HepG2 (cell line): Measurements from ENCODE around the gene CHP1. TPM values are rescaled to one million over a fixed set of nuclear protein-coding genes. Genes with fewer than 3 reads are reported as not detected.

ENCODE experiments used
- BRD4 ChIP-seq: sonication (generic); formaldehyde crosslinking; IDR thresholded peaks from 2 replicates; pipeline ENCODE4 v1.4.0; 2020; ENCODE audit warnings: missing genetic modification reagents
- EP300 ChIP-seq, 3 experiments: sonication (generic) in 1 of 3; formaldehyde crosslinking in 1 of 3; IDR thresholded peaks; 2 replicates each; pipeline versions ENCODE4 v1.5.1 to v1.6.1; 2011 to 2020; ENCODE audit warnings: low read depth in 2 of 3, low read length in 2 of 3, borderline replicate concordance in 1 of 3, improper control_type of control experiment in 1 of 3, mild to moderate bottlenecking in 1 of 3, missing genetic modification reagents in 1 of 3, moderate library complexity in 1 of 3
- HMGXB3 ChIP-seq: sonication (generic); formaldehyde crosslinking; IDR thresholded peaks from 2 replicates; pipeline ENCODE4 v1.4.0; 2020; ENCODE audit warnings: missing genetic modification reagents, borderline replicate concordance
- KDM2A ChIP-seq: sonication (generic); formaldehyde crosslinking; IDR thresholded peaks from 2 replicates; pipeline ENCODE4 v1.4.0; 2020; ENCODE audit warnings: low read depth, missing genetic modification reagents, borderline replicate concordance
- KLF11 ChIP-seq: IDR thresholded peaks from 2 replicates; pipeline ENCODE4 v1.6.1; 2016; ENCODE audit warnings: missing compliant biosample characterization
- KLF13 ChIP-seq: sonication (generic); formaldehyde crosslinking; IDR thresholded peaks from 2 replicates; pipeline ENCODE4 v1.4.0; 2020; ENCODE audit warnings: mild to moderate bottlenecking, missing genetic modification reagents
- MAF1 ChIP-seq: sonication (generic); formaldehyde crosslinking; IDR thresholded peaks from 2 replicates; pipeline ENCODE4 v1.5.0; 2020; ENCODE audit warnings: missing genetic modification reagents, borderline replicate concordance
- MXD1 ChIP-seq: sonication (generic); formaldehyde crosslinking; IDR thresholded peaks from 2 replicates; pipeline ENCODE4 v1.4.0; 2020; ENCODE audit warnings: mild to moderate bottlenecking, missing genetic modification reagents
- MYNN ChIP-seq: sonication (generic); formaldehyde crosslinking; IDR thresholded peaks from 2 replicates; pipeline ENCODE4 v1.4.0; 2020; ENCODE audit warnings: mild to moderate bottlenecking, low read depth, missing genetic modification reagents
- MYPOP ChIP-seq: sonication (generic); formaldehyde crosslinking; IDR thresholded peaks from 2 replicates; pipeline ENCODE4 v1.8.1; 2023; ENCODE audit warnings: mild to moderate bottlenecking, moderate library complexity, missing genetic modification reagents
- PHF8 ChIP-seq: sonication (generic); formaldehyde crosslinking; IDR thresholded peaks from 2 replicates; pipeline ENCODE4 v1.5.0; 2020; ENCODE audit warnings: missing genetic modification reagents
- RORA ChIP-seq: sonication (generic); formaldehyde crosslinking; IDR thresholded peaks from 2 replicates; pipeline ENCODE4 v1.5.0; 2020; ENCODE audit warnings: mild to moderate bottlenecking, missing genetic modification reagents, moderate library complexity
- TRIM24 ChIP-seq: sonication (generic); formaldehyde crosslinking; IDR thresholded peaks from 2 replicates; pipeline ENCODE4 v1.8.0; 2022; ENCODE audit warnings: mild to moderate bottlenecking, missing genetic modification reagents
- U2AF1 ChIP-seq: fragments of 200-400 bp; formaldehyde crosslinking; optimal IDR thresholded peaks from 2 replicates; pipeline ENCODE3; 2017; ENCODE audit warnings: mild to moderate bottlenecking, low read depth, low read length
- ZFP36 ChIP-seq: fragments of 150-350 bp; IDR thresholded peaks from 2 replicates; pipeline ENCODE4 v1.6.1; 2018; ENCODE audit warnings: borderline replicate concordance, low read length, low read depth; ENCODE audit not compliant: partially characterized antibody
- ZFYVE20 ChIP-seq: sonication (generic); formaldehyde crosslinking; IDR thresholded peaks from 2 replicates; pipeline ENCODE4 v1.8.0; 2023; ENCODE audit warnings: low read depth, mild to moderate bottlenecking, moderate library complexity, missing genetic modification reagents, borderline replicate concordance
- ZNF205 ChIP-seq: IDR thresholded peaks from 2 replicates; pipeline ENCODE4 v1.6.1; 2018; ENCODE audit warnings: missing biosample characterization, missing genetic modification reagents
- ZNF253 ChIP-seq: sonication (generic); formaldehyde crosslinking; IDR thresholded peaks from 2 replicates; pipeline ENCODE4 v1.8.0; 2022; ENCODE audit warnings: mild to moderate bottlenecking, missing genetic modification reagents, borderline replicate concordance
- ZNF317 ChIP-seq: sonication (generic); formaldehyde crosslinking; IDR thresholded peaks from 2 replicates; pipeline ENCODE4 v1.5.0; 2020; ENCODE audit warnings: mild to moderate bottlenecking, missing genetic modification reagents
- ZNF367 ChIP-seq: sonication (generic); formaldehyde crosslinking; IDR thresholded peaks from 2 replicates; pipeline ENCODE4 v1.4.0; 2020; ENCODE audit warnings: missing genetic modification reagents, borderline replicate concordance
- ZNF460 ChIP-seq: sonication (generic); formaldehyde crosslinking; IDR thresholded peaks from 2 replicates; pipeline ENCODE4 v1.5.1; 2020; ENCODE audit warnings: missing genetic modification reagents, mild to moderate bottlenecking, borderline replicate concordance
- ZNF639 ChIP-seq: conservative IDR thresholded peaks from 2 replicates; pipeline ENCODE4 v1.6.1; 2018; ENCODE audit warnings: missing genetic modification reagents
- polyA plus RNA-seq, 8 experiments: library from polyadenylated mRNA; depleted of rRNA in 3 of 8; stranded (reverse) in 7 of 8; unstranded in 1 of 8; fragments of >200 nt; fragmentation: Illumina TruSeq in 4 of 8; extraction: Trizol in 4 of 8; gene quantifications; 2 replicates each; pipeline versions ENCODE4 v1.2.1 to v1.2.3, GENCODE V29; 2011 to 2016; ENCODE audit warnings: low read depth in 4 of 8, missing spikeins in 1 of 8, mixed read lengths in 1 of 8; ENCODE audit not compliant: insufficient read depth in 1 of 8
- total RNA-seq, 5 experiments: library from RNA; depleted of rRNA; stranded (reverse); fragments of >200 nt; fragmentation: Illumina TruSeq; extraction: Trizol; gene quantifications; 2 replicates each; pipeline ENCODE4 v1.2.3, GENCODE V29; 2016; ENCODE audit warnings: low read depth in 1 of 5
- TF ChIP-seq, protein P1 (sequence below): sonication (generic); formaldehyde crosslinking; IDR thresholded peaks from 2 replicates; pipeline ENCODE4 v1.4.0; 2020; ENCODE audit warnings: low read depth, mild to moderate bottlenecking, missing genetic modification reagents

CHP1 gene
- total and polyA plus RNA-seq, 2 of the 13 experiments (the other 11 are each of a cell fraction or from before 2014, with no cell fraction given) = 49.6 to 76.4 TPM

DNA sequence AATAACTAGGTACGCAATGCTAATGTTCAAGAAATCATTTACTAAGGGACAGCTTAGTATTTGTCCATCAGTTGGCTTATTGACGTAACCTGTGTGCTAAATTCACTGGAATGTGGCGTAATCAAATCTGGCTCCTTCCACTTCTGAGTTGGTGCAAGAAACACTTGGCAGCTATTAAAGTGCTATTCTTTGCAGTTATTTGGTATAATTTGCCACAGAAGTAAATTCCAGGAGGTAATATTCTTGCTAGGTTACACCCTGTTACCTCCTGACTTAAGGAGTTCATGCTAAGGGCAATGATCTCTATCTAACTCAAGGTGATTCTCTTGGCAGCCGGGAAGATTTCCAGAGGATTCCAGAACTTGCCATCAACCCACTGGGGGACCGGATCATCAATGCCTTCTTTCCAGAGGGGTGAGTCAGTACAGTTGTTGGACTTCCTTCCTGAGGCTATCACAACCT lies 25.5 kb downstream of the CHP1 start (continued):
- TF ChIP-seq HMGXB3 (CRISPR knock-in tag) (no peak), ZFYVE20 (CRISPR knock-in tag) (no peak), BRD4 (CRISPR knock-in tag) (no peak), MYPOP (CRISPR knock-in tag) (peak; percentile 29; the same call in 1 of the 2 replicates), KLF11 (CRISPR knock-in tag) (no peak), TRIM24 (CRISPR knock-in tag) (no peak), MYNN (no peak), MXD1 (CRISPR knock-in tag) (no peak), U2AF1 (no peak), RORA (no peak), KDM2A (CRISPR knock-in tag) (no peak), PHF8 (CRISPR knock-in tag) (no peak), ZNF253 (CRISPR knock-in tag) (no peak), EP300 (IDR thresholded peaks at IDR 0.05; ENCODE audit: low read depth in 2 of 2, low read length in 2 of 2) (peak; percentile 64 to 67; a peak in 2 of 4 replicates), EP300 (CRISPR knock-in tag; IDR thresholded peaks at IDR 0.05; ENCODE audit: borderline replicate concordance) (0 out of 2 replicates have a peak, but pooled peaks have one; percentile 27), MAF1 (CRISPR knock-in tag) (no peak), ZNF460 (no peak), ZNF317 (no peak), ZNF639 (CRISPR knock-in tag) (no peak), ZNF367 (CRISPR knock-in tag) (no peak), ZNF205 (CRISPR knock-in tag) (no peak), ZFP36 (no peak), KLF13 (CRISPR knock-in tag) (no peak)
- TF ChIP-seq, protein P1, sequence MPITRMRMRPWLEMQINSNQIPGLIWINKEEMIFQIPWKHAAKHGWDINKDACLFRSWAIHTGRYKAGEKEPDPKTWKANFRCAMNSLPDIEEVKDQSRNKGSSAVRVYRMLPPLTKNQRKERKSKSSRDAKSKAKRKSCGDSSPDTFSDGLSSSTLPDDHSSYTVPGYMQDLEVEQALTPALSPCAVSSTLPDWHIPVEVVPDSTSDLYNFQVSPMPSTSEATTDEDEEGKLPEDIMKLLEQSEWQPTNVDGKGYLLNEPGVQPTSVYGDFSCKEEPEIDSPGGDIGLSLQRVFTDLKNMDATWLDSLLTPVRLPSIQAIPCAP (CRISPR knock-in tag) = no peak
